C4-2B (cell line): Measurements from ENCODE around the gene HPS3.
"Not testable (repeated sequence)": the region's sequence is repeated elsewhere in the genome, so short reads cannot be mapped to it uniquely, and the experiment has no call there.

ENCODE experiments used
- ZFX ChIP-seq: fragments of 450-650 bp; IDR thresholded peaks from 2 replicates; pipeline ENCODE4 v1.6.1; 2017
- TF ChIP-seq, protein P1 (sequence below): fragments of 450-650 bp; conservative IDR thresholded peaks from 2 replicates; pipeline ENCODE4 v1.5.1; 2017; ENCODE audit warnings: mild to moderate bottlenecking

DNA sequence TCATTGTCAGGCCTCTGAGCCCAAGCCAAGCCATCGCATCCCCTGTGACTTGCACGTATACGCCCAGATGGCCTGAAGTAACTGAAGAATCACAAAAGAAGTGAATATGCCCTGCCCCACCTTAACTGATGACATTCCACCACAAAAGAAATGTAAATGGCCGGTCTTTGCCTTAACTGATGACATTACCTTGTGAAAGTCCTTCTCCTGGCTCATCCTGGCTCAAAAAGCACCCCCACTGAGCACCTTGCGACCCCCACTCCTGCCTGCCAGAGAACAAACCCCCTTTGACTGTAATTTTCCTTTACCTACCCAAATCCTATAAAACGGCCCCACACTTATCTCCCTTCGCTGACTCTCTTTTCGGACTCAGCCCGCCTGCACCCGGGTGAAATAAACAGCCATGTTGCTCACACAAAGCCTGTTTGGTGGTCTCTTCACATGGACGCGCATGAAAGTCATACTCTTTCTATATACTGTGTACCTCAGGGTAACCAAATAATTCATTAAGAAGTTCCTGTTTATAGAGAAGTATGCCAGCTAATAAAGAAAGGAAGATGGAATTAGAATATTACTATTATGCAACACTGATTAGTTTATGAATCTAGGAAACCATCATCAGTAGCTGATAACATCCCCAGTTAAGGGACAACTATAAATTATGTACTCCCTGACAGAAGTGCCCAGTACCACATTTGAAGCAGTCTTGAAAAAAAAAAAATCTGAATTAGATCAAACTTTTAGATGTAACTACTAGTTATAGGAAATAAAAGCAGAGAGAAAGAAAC is 67.6 kb downstream of the HPS3 start:
- TF ChIP-seq, protein P1, sequence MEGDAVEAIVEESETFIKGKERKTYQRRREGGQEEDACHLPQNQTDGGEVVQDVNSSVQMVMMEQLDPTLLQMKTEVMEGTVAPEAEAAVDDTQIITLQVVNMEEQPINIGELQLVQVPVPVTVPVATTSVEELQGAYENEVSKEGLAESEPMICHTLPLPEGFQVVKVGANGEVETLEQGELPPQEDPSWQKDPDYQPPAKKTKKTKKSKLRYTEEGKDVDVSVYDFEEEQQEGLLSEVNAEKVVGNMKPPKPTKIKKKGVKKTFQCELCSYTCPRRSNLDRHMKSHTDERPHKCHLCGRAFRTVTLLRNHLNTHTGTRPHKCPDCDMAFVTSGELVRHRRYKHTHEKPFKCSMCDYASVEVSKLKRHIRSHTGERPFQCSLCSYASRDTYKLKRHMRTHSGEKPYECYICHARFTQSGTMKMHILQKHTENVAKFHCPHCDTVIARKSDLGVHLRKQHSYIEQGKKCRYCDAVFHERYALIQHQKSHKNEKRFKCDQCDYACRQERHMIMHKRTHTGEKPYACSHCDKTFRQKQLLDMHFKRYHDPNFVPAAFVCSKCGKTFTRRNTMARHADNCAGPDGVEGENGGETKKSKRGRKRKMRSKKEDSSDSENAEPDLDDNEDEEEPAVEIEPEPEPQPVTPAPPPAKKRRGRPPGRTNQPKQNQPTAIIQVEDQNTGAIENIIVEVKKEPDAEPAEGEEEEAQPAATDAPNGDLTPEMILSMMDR, result not testable (repeated sequence)
- not testable (repeated sequence) for TF ChIP-seq ZFX
